OCI-LY1 (cell line): ENCODE results near the gene OLIG1.

Source experiments
- H2AFZ ChIP-seq: fragments of 200-600 bp; sonication (generic), shearing (Covaris generic); 2 replicates; pipeline ENCODE4 v1.6.0; 2014; ENCODE audit warnings: antibody characterized with exemption, mild to moderate bottlenecking, low read length
- H3F3A ChIP-seq: fragments of 200-600 bp; sonication (generic), shearing (Covaris generic); 2 replicates; pipeline ENCODE4 v1.6.0; 2014; ENCODE audit warnings: mild to moderate bottlenecking, antibody characterized with exemption, low read length, moderate library complexity; ENCODE audit not compliant: insufficient read depth
- H3K27ac ChIP-seq: fragments of 200-600 bp; sonication (generic); 2 replicates; pipeline ENCODE4 v1.5.1; 2014; ENCODE audit warnings: low read length, mixed run types, mild to moderate bottlenecking, low read depth; ENCODE audit not compliant: poor library complexity, severe bottlenecking
- H3K27me3 ChIP-seq: fragments of 200-600 bp; sonication (generic); 2 replicates; pipeline ENCODE4 v1.6.0; 2014; ENCODE audit warnings: antibody characterized with exemption, mild to moderate bottlenecking, low read length, moderate library complexity; ENCODE audit not compliant: insufficient read depth
- H3K36me3 ChIP-seq: fragments of 200-600 bp; sonication (generic); 2 replicates; pipeline ENCODE4 v1.6.1; 2014; ENCODE audit warnings: mild to moderate bottlenecking, antibody characterized with exemption, low read length, moderate library complexity, mixed read lengths; ENCODE audit not compliant: insufficient read depth
- H3K4me1 ChIP-seq: fragments of 200-600 bp; sonication (generic); 2 replicates; pipeline ENCODE4 v1.5.1; 2014; ENCODE audit warnings: mild to moderate bottlenecking, low read length, moderate library complexity; ENCODE audit not compliant: insufficient read depth, severe bottlenecking
- H3K4me2 ChIP-seq: fragments of 200-600 bp; sonication (generic), shearing (Covaris generic); 2 replicates; pipeline ENCODE4 v1.6.1; 2014; ENCODE audit warnings: low read length
- H3K4me3 ChIP-seq: fragments of 200-600 bp; sonication (generic); 2 replicates; pipeline ENCODE4 v1.5.1; 2014; ENCODE audit warnings: low read length, low read depth, mild to moderate bottlenecking, mixed read lengths; ENCODE audit not compliant: poor library complexity, severe bottlenecking
- H3K79me2 ChIP-seq: fragments of 200-600 bp; shearing (Covaris generic); 2 replicates; pipeline ENCODE4 v1.6.1; 2016; ENCODE audit warnings: mixed run types, low read length, mixed read lengths; ENCODE audit not compliant: insufficient read depth
- H3K9ac ChIP-seq: fragments of 200-600 bp; sonication (generic), shearing (Covaris generic); 2 replicates; pipeline ENCODE4 v1.6.1; 2014; ENCODE audit warnings: mild to moderate bottlenecking, low read length, mixed read lengths
- H3K9me2 ChIP-seq: fragments of 200-600 bp; sonication (generic), shearing (Covaris generic); 2 replicates; pipeline ENCODE4 v1.6.1; 2014; ENCODE audit warnings: low read depth, mild to moderate bottlenecking, low read length, mixed read lengths
- H3K9me3 ChIP-seq: fragments of 200-600 bp; shearing (Covaris generic); 2 replicates; pipeline ENCODE4 v1.6.1; 2014; ENCODE audit warnings: low read length, mixed read lengths
- H4K20me1 ChIP-seq: fragments of 200-600 bp; sonication (generic), shearing (Covaris generic); 2 replicates; pipeline ENCODE4 v1.6.0; 2016; ENCODE audit warnings: mild to moderate bottlenecking, low read length; ENCODE audit not compliant: insufficient read depth
- CTCF ChIP-seq: fragments of 200-600 bp; sonication (generic), shearing (Covaris generic); IDR thresholded peaks from 2 replicates; pipeline ENCODE4 v1.5.1; 2017; ENCODE audit warnings: mild to moderate bottlenecking, antibody characterized with exemption, low read length, moderate library complexity, mixed read lengths
- EZH2 ChIP-seq: fragments of 200-600 bp; sonication (generic), shearing (Covaris generic); IDR thresholded peaks from 2 replicates; pipeline ENCODE4 v1.8.0; 2017; ENCODE audit warnings: borderline replicate concordance, mixed run types, mild to moderate bottlenecking, antibody characterized with exemption, low read length, moderate library complexity, mixed read lengths

The OLIG1 gene

DNA sequence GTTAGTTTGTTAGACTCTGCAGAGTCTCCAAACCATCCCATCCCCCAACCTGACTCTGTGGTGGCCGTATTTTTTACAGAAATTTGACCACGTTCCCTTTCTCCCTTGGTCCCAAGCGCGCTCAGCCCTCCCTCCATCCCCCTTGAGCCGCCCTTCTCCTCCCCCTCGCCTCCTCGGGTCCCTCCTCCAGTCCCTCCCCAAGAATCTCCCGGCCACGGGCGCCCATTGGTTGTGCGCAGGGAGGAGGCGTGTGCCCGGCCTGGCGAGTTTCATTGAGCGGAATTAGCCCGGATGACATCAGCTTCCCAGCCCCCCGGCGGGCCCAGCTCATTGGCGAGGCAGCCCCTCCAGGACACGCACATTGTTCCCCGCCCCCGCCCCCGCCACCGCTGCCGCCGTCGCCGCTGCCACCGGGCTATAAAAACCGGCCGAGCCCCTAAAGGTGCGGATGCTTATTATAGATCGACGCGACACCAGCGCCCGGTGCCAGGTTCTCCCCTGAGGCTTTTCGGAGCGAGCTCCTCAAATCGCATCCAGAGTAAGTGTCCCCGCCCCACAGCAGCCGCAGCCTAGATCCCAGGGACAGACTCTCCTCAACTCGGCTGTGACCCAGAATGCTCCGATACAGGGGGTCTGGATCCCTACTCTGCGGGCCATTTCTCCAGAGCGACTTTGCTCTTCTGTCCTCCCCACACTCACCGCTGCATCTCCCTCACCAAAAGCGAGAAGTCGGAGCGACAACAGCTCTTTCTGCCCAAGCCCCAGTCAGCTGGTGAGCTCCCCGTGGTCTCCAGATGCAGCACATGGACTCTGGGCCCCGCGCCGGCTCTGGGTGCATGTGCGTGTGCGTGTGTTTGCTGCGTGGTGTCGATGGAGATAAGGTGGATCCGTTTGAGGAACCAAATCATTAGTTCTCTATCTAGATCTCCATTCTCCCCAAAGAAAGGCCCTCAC lies 44.2 kb upstream of the OLIG1 start, which contains the start of gene OLIG2:
TSS of gene OLIG2 (plus strand) at position 447 of the 954 bp plus-strand sequence. CDS start 928 bp downstream, outside the sequence.
- Histone ChIP-seq H3K27me3 (no peaks in the 10 kb centered on the region; the same call in 1 of the 2 replicates), H3K4me3 (no peak within 1 kb of the TSS), H4K20me1 (no peaks in the 10 kb centered on the region), H3K27ac (no peak within 1 kb of the TSS), H3K4me1 (no peaks in the 10 kb centered on the region), H3F3A (no peaks in the 10 kb centered on the region), H3K36me3 (no peaks in the 10 kb centered on the region), H3K4me2 (no peak within 1 kb of the TSS), H3K9ac (no peak within 1 kb of the TSS), H3K79me2 (no peaks in the 10 kb centered on the region), H2AFZ (no peak within 1 kb of the TSS), H3K9me3 (no peaks in the 10 kb centered on the region), H3K9me2 (no peaks in the 10 kb centered on the region)
- TF ChIP-seq EZH2 (no peak), CTCF (no peak)

DNA sequence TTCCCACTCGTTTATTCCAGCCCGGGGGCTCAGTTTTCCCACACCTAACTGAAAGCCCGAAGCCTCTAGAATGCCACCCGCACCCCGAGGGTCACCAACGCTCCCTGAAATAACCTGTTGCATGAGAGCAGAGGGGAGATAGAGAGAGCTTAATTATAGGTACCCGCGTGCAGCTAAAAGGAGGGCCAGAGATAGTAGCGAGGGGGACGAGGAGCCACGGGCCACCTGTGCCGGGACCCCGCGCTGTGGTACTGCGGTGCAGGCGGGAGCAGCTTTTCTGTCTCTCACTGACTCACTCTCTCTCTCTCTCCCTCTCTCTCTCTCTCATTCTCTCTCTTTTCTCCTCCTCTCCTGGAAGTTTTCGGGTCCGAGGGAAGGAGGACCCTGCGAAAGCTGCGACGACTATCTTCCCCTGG lies 43.5 kb upstream of the OLIG1 start:
- Histone ChIP-seq H3K27me3 (no peaks in the 10 kb centered on the region; the same call in 1 of the 2 replicates), H3F3A (no peaks in the 10 kb centered on the region), H3K9me2 (no peaks in the 10 kb centered on the region), H3K36me3 (no peaks in the 10 kb centered on the region), H4K20me1 (no peaks in the 10 kb centered on the region), H3K9me3 (no peaks in the 10 kb centered on the region), H3K9ac (no peak overlapping the region), H3K27ac (no peak overlapping the region), H3K4me3 (no peak overlapping the region), H3K4me1 (no peaks in the 10 kb centered on the region), H3K79me2 (no peaks in the 10 kb centered on the region), H3K4me2 (no peak overlapping the region), H2AFZ (no peak overlapping the region)
- TF ChIP-seq CTCF: no peak
- TF ChIP-seq EZH2: no peak

- H3K27me3 ChIP-seq: no peaks in the 10 kb centered on the region; the same call in 1 of the 2 replicates
- no peaks in the 10 kb centered on the region for H3K4me1 ChIP-seq
- no peak overlapping the region for H2AFZ ChIP-seq
- TF ChIP-seq CTCF (no peak), EZH2 (no peak)
- no peaks in the 10 kb centered on the region for H3K9me2 ChIP-seq
- H3K79me2 ChIP-seq: no peaks in the 10 kb centered on the region
- no peak overlapping the region for H3K9ac ChIP-seq
- H3K36me3 ChIP-seq: no peaks in the 10 kb centered on the region
- H3K4me2 ChIP-seq: no peak overlapping the region
- H3K4me3 ChIP-seq: no peak overlapping the region
- H3K9me3 ChIP-seq: no peaks in the 10 kb centered on the region
- H4K20me1 ChIP-seq: no peaks in the 10 kb centered on the region
- H3F3A ChIP-seq: no peaks in the 10 kb centered on the region
- H3K27ac ChIP-seq: no peak overlapping the region
Observed at GRCh38 chr21:33026878-33027400, 43.0 kb upstream of the OLIG1 start.
